Osteocyte (in vitro differentiated cells): ENCODE measurements around the gene MVK. TPM values are rescaled to one million over a fixed set of nuclear protein-coding genes. Genes with fewer than 3 reads are reported as not detected.

Source experiments
- DNase-seq: peaks from one replicate; pipeline ENCODE4 v3.0.0; 2021; ENCODE audit warnings: mixed read lengths; ENCODE audit not compliant: unreplicated experiment; ENCODE audit errors: extremely low spot score
- H3K27ac Mint-ChIP-seq: one replicate; pipeline ENCODE4 v1.8.0; 2021; ENCODE audit warnings: mild to moderate bottlenecking, mixed read lengths; ENCODE audit not compliant: unreplicated experiment
- H3K27me3 Mint-ChIP-seq: one replicate; pipeline ENCODE4 v1.8.0; 2021; ENCODE audit warnings: mixed read lengths; ENCODE audit not compliant: unreplicated experiment
- H3K36me3 Mint-ChIP-seq: one replicate; pipeline ENCODE4 v1.8.0; 2021; ENCODE audit warnings: mixed read lengths; ENCODE audit not compliant: unreplicated experiment
- H3K4me1 Mint-ChIP-seq: one replicate; pipeline ENCODE4 v1.8.0; 2021; ENCODE audit warnings: mixed read lengths; ENCODE audit not compliant: unreplicated experiment
- H3K4me3 Mint-ChIP-seq: one replicate; pipeline ENCODE4 v1.8.0; 2021; ENCODE audit warnings: mild to moderate bottlenecking, moderate library complexity, mixed read lengths; ENCODE audit not compliant: unreplicated experiment
- H3K9me3 Mint-ChIP-seq: one replicate; pipeline ENCODE4 v1.8.0; 2021; ENCODE audit warnings: mixed read lengths; ENCODE audit not compliant: unreplicated experiment
- total RNA-seq: library from RNA; stranded (reverse); gene quantifications from 2 replicates; pipeline ENCODE4 v1.2.1, GENCODE V29; 2021
- TF ChIP-seq, protein P1 (sequence below): fragments of 200-600 bp; sonication (generic); IDR thresholded peaks from 2 replicates; pipeline ENCODE4 v1.5.0; 2021; ENCODE audit warnings: antibody characterized with exemption, mild to moderate bottlenecking, moderate library complexity

Gene MVK
- total RNA-seq, 1 donor from 2014 or later, result 13.0 TPM

DNA sequence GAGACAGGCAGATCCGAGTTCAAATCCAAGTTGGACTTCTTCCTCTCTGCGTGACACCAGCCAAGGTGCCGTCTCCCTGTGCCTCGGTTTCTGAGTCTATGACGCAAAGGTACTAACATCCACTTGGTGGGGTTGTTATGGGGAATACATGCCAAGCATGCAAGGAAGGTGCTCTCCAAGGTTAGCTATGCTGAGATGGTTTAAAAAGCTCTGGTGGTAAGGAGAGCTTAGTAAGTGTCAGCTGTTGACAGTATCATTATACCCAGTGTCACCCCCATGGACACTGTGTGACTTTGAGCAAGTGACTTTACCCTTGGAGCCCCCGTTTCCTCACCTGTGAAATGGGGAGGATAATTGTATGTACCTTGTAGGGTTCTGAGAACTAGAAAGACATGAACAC, 22.5 kb upstream of the MVK start:
- no peaks in the 10 kb centered on the region for H3K36me3 Mint-ChIP-seq
- H3K9me3 Mint-ChIP-seq, result no peaks in the 10 kb centered on the region
- no peaks in the 10 kb centered on the region for H3K4me1 Mint-ChIP-seq
- no peak for DNase-seq
- TF ChIP-seq, protein P1, sequence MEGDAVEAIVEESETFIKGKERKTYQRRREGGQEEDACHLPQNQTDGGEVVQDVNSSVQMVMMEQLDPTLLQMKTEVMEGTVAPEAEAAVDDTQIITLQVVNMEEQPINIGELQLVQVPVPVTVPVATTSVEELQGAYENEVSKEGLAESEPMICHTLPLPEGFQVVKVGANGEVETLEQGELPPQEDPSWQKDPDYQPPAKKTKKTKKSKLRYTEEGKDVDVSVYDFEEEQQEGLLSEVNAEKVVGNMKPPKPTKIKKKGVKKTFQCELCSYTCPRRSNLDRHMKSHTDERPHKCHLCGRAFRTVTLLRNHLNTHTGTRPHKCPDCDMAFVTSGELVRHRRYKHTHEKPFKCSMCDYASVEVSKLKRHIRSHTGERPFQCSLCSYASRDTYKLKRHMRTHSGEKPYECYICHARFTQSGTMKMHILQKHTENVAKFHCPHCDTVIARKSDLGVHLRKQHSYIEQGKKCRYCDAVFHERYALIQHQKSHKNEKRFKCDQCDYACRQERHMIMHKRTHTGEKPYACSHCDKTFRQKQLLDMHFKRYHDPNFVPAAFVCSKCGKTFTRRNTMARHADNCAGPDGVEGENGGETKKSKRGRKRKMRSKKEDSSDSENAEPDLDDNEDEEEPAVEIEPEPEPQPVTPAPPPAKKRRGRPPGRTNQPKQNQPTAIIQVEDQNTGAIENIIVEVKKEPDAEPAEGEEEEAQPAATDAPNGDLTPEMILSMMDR, result no peak
- H3K4me3 Mint-ChIP-seq, result no peak overlapping the region
- no peak overlapping the region for H3K27ac Mint-ChIP-seq
- peaks cover 16% of the 10 kb centered on the region for H3K27me3 Mint-ChIP-seq

DNA sequence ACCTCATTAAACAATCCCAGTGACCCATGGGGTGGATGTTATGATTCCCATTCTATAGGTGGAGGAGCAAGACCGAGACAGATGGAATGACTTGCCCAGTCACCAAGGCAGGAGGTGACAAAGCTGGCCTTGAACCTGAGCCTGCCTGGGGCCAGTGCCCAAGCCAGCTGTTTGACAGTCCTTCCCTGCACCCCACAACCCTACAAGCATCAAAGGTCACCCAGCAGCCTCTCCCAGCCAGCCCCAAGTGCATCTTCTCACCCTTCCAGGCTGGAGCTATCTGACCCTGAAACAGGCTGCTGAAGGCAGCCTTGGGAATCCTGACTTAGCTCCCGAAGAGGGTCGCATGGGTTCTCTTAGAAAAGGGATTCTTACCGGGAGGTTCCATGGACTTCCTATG, 20.6 kb upstream of the MVK start:
- no peak overlapping the region for H3K4me3 Mint-ChIP-seq
- H3K9me3 Mint-ChIP-seq, result no peaks in the 10 kb centered on the region
- TF ChIP-seq, protein P1, result no peak
- H3K36me3 Mint-ChIP-seq, result no peaks in the 10 kb centered on the region
- DNase-seq, result no peak
- H3K27me3 Mint-ChIP-seq, result peaks cover 16% of the 10 kb centered on the region
- no peaks in the 10 kb centered on the region for H3K4me1 Mint-ChIP-seq
- no peak overlapping the region for H3K27ac Mint-ChIP-seq

DNA sequence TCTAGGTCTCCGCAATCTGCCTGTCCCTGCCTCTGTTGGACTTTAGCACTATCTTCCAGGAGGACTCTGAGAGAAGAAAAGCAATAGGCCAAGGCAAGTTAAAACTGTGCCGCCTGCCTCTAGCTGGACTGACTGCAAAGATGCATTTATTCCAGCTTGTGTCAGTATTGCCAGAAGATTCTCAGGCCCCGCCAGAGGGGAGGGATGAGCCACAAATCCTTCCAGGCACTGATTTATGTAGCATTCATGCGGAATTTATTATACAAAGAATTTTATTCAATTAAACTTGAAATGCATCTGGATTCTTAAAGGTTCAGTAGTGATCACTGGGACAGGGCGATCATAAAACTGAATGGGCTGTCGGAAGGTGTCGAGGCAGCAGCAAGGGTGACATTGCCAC, 20.1 kb upstream of the MVK start:
- H3K4me1 Mint-ChIP-seq, result no peaks in the 10 kb centered on the region
- no peaks in the 10 kb centered on the region for H3K36me3 Mint-ChIP-seq

DNA sequence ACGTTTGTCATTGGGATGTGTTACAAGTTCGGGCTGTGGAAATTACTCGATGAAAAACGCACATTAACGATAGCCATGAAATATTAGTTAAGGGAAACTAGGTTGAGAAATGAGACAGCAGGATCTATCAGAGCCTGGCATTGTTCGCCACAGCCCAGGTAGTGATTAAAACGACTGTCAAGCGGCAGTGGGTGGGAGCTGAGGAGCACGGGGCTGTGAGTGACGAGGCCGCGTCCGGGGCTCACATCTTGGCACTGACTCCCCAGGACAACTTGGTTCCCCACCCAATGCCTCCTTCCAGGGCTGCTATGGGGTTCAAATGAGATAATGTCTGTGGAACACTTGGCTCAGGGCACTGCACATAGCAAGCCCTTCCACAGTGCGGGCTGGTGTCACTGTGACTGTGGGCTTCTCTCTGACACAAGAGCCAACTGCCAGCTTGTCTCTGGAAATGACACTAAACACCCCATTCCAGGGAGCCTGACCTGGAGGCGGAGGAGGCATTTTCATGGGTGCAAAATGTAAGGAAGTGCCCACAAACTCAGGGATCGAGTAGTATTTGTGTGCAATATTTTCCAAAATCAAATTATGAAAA, 19.6 kb upstream of the MVK start:
- H3K27ac Mint-ChIP-seq, result no peak overlapping the region
- TF ChIP-seq, protein P1, result no peak
- H3K4me3 Mint-ChIP-seq, result no peak overlapping the region
- H3K36me3 Mint-ChIP-seq, result no peaks in the 10 kb centered on the region
- no peaks in the 10 kb centered on the region for H3K9me3 Mint-ChIP-seq
- DNase-seq, result no peak
- peaks cover 14% of the 10 kb centered on the region for H3K27me3 Mint-ChIP-seq
- H3K4me1 Mint-ChIP-seq, result no peaks in the 10 kb centered on the region

More for the DNA sequence above, 20.1 kb upstream of the MVK start:
- Mint-ChIP-seq H3K4me3 (no peak overlapping the region), H3K27me3 (peaks cover 16% of the 10 kb centered on the region), H3K9me3 (no peaks in the 10 kb centered on the region), H3K27ac (no peak overlapping the region)
- DNase-seq, result no peak
- TF ChIP-seq, protein P1, result no peak

DNA sequence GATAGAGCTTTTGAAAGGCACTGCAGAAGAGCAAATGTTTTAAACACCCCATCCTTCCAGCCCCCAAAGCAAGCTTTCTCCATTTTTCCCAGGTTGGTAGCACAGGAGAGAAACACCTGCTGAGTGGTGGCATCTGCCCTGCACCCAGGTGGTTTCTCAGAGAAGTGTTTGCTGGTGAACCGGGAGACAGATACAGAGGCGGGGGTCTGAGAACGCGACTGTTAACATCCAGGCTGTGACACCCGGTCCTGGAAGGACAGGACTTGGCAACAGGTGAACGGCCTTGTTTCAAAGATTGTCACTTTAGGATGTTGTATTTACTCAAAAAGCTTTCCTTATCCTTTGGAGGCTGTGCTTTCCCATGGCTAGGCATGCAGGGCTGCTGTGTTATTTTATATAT, 18.8 kb upstream of the MVK start:
- Mint-ChIP-seq H3K27ac (no peak overlapping the region), H3K4me1 (no peaks in the 10 kb centered on the region), H3K27me3 (peaks cover 9% of the 10 kb centered on the region), H3K4me3 (no peak overlapping the region), H3K9me3 (no peaks in the 10 kb centered on the region), H3K36me3 (no peaks in the 10 kb centered on the region)
- TF ChIP-seq, protein P1, result no peak
- no peak for DNase-seq
